Measurements from ENCODE around the gene POPDC2. TPM values are rescaled to one million over a fixed set of nuclear protein-coding genes. Genes with fewer than 3 reads are reported as not detected.

Gene POPDC2
- total and polyA plus RNA-seq, 10 donors, result 3.1 to 9.8 (median 6.9) TPM

- intact Hi-C loops (cut with DNase I; ENCODE audit: low total_unique reads), result loop anchor here (10.0 kb wide), 1 partner anchor 78 kb away; no protein-coding TSS in a partner anchor
- Histone ChIP-seq H3K4me1 (peaks cover 0 to 54% (median 22%) of the 10 kb centered on the region in 6 donors), H3K9me3 (no peaks in the 10 kb centered on the region), H3K36me3 (peaks cover 0 to 21% (median under 1%) of the 10 kb centered on the region in 6 donors), H3K27ac (peak overlapping the region in 7 of 8 donors; percentile 12 to 59 (median 32)), H3K27me3 (replicated peaks in 1 of 7) (no peaks in the 10 kb centered on the region), H3K4me3 (no peak overlapping the region)
- 59 to 70% (median 65%) methylated on average over 1 of the region's 1 CpG for WGBS, 5 donors
- no peak for DNase-seq
- TF ChIP-seq CTCF (IDR thresholded peaks at IDR 0.05 in 8 of 11, conservative IDR thresholded peaks at IDR 0.05 in 3 of 11) (peak in 1 of 11 experiments; percentile 4), POLR2A (IDR thresholded peaks at IDR 0.05) (no peak), POLR2AphosphoS5 (IDR thresholded peaks at IDR 0.05) (no peak)
Observed at GRCh38 chr3:119662604-119663373, 2.4 kb upstream of the POPDC2 start.

DNA sequence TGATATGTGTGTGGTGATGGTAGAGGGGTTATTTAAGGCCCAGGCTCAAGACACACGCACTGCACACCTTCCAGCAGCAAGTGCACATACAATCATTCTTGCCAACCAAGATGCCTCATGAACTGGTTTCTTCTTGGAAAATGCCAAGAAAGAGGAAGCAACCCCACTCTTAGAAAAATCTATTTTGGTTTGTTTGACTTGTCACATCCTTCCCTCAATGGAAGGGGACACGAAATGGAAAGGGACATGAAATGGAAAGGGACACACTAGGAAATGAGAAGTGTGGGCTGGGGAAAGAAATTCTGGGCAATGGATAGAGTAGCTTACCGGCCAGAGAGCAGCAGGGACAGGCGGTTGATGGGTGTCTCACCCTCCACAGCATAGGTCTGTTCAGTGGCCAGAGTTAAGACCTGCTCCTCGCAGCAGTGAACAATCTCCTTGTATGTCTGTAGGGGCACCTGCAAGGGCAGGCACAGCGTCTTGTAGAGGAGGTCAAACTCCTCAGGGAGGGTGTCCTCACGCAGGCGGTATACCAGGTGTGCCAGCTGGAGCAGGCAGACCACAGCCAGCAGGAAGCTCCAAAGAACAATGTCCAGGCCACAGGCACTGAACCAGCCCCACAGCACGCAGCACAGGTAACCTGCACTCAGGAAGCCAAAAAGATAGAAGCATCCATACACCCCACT is 640 bp downstream of the POPDC2 start:
- Histone ChIP-seq H3K27me3 (replicated peaks in 1 of 7) (no peaks in the 10 kb centered on the region), H3K4me3 (no peak overlapping the region), H3K36me3 (peaks cover 0 to 8% (median 0%) of the 10 kb centered on the region in 6 donors), H3K4me1 (peaks cover 0 to 52% (median 26%) of the 10 kb centered on the region in 6 donors), H3K9me3 (no peaks in the 10 kb centered on the region), H3K27ac (peak overlapping the region in 6 of 8 donors; percentile 30 to 62 (median 54))
- WGBS, 5 donors, result 72 to 91% (median 81%) methylated on average over 9 of the region's 9 CpGs
- DNase-seq, result no peak
- intact Hi-C loops (cut with DNase I; ENCODE audit: low total_unique reads), result loop anchor here (10.0 kb wide), 1 partner anchor 75 kb away; no protein-coding TSS in a partner anchor
- TF ChIP-seq POLR2A (IDR thresholded peaks at IDR 0.05) (no peak), POLR2AphosphoS5 (IDR thresholded peaks at IDR 0.05) (no peak), CTCF (IDR thresholded peaks at IDR 0.05 in 8 of 11, conservative IDR thresholded peaks at IDR 0.05 in 3 of 11) (no peak)

DNA sequence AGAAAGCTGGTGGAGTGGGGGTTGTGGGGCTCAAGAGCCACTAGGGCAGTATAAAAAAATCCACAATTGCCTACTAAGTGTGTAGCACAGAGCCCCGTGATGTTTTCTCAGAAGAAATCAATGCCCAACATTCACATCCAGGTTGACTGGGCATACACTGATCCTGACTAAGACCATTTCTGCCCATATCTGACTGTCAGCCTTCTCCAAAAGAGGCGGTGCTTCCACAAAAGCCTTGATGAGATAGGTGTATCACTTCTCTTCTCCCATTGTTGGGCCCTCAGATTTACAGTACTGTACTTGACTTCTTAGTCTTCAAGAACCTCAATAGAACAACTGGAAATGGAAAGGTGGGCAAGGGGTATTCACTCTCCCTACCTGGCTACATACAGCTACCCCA is 1.4 kb downstream of the POPDC2 start:
- intact Hi-C loops (cut with DNase I; ENCODE audit: low total_unique reads), result no loop called here

More for the DNA sequence above, 1.4 kb downstream of the POPDC2 start:
- H3K4me1 ChIP-seq, result peaks cover 0 to 44% (median 23%) of the 10 kb centered on the region in 6 donors
- no peaks in the 10 kb centered on the region for H3K9me3 ChIP-seq
- TF ChIP-seq POLR2AphosphoS5 (IDR thresholded peaks at IDR 0.05) (no peak), CTCF (IDR thresholded peaks at IDR 0.05 in 8 of 11, conservative IDR thresholded peaks at IDR 0.05 in 3 of 11) (no peak), POLR2A (IDR thresholded peaks at IDR 0.05) (no peak)
- H3K27ac ChIP-seq, result peak overlapping the region in 2 of 8 donors; percentile 54 to 62
- DNase-seq, result no peak
- no peak overlapping the region for H3K4me3 ChIP-seq
- H3K36me3 ChIP-seq, result peaks cover 0 to 8% (median 0%) of the 10 kb centered on the region in 6 donors
- 87 to 98% (median 95%) methylated on average over 2 of the region's 2 CpGs for WGBS, 5 donors
- no peaks in the 10 kb centered on the region for H3K27me3 ChIP-seq (replicated peaks in 1 of 7)

Data from spleen (tissue), 11 donors.